Right hindlimb (tissue), 1 donor: Measurements from ENCODE around the gene NDUFS3.
"Not testable (repeated sequence)": the region's sequence is repeated elsewhere in the genome, so short reads cannot be mapped to it uniquely, and the experiment has no call there.

Experiments
- DNase-seq: peaks from one replicate; pipeline ENCODE4 v3.0.0-alpha.2; 2018

The NDUFS3 gene

DNA sequence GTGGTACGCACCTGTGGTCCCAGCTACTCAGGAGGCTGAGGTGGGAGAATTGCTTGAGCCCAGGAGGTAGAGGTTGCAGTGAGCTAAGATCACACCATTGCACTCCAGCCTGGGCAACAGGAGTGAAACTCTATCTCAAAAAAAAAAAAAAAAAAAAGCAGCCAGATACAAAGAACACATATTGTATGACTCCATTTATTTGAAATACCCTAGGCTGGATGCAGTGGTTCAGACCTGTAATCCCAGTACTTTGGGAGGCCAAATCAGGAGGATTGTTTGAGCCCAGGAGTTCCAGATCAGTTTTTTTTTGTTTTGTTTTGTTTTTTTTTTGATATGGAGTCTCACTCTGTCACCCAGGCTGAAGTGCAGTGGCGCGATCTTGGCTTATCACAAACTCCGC, 16.5 kb upstream of the NDUFS3 start:
- not testable (repeated sequence) for DNase-seq

DNA sequence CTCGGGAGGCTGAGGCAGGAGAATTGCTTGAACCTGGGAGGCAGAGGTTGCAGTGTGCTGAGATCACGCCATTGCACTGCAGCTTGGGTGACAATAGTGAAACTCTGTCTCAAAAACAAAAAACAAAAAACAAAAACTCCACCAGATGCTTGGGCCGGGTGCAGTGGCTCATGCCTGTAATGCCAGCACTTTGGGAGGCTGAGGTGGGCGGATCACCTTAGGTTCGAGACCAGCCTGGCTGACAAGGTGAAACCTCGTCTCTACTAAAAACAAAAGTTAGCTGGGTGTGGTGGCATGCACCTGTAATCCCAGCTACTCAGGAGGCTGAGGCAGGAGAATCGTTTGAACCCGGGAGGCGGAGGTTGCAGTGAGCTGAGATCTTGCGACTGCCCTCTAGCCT, 14.5 kb upstream of the NDUFS3 start:
- not testable (repeated sequence) for DNase-seq

DNA sequence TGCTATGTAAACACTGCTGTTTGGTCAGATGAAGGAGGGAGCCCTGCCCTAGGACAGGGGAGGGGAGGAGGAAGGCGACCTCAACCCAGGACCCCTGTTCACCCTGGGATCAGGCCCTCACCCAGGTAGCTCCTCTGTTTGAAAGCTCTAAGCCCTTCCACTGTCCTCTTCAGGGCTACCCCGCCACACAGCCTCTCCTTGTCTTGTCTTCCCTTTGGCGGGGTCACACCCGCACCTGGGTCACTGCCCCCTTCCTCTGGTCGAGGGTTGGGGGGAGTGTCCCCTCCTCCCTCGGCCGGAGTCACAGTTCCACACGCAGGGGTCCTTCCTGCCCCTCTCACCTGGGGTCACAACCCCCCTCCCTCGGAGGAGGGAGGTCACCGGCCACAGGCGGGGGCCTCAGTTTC, 13.9 kb upstream of the NDUFS3 start:
- DNase-seq: no peak

DNA sequence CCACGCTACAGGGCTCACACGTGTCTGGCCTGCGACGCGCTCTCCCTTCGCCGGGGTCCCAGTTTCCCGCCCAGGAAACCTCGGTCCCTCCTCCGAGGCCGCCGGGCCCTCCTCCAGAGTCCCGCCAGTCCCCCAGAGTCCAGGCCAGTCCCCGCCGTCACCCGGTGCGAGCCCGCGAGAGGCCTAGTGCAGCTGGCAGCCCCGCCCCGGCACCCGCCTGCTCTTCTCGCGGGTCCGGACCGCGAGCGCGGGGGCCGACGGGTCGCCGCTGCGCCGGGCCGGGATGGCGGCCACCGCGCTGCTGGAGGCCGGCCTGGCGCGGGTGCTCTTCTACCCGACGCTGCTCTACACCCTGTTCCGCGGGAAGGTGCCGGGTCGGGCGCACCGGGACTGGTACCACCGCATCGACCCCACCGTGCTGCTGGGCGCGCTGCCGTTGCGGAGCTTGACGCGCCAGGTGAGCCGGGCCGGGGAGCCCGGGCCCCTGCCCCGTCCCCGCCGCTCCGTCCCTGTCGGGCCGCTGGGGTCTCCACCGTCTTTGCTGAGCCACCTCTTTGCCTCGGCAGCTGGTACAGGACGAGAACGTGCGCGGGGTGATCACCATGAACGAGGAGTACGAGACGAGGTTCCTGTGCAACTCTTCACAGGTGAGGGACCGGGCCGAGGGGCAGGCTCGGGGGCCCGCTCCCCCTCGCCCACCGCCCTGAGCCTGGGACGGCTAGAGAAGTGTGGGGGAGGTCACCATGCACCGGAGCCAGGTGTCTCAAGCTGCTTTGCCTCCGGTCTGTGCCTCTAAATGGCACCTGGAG, 13.3 kb upstream of the NDUFS3 start, which contains the start of gene PTPMT1:
Gene PTPMT1 (plus strand): TSS at position 260 of the 809 bp plus-strand sequence. CDS start 24 bp downstream, at position 284.
- peak; percentile 82 for DNase-seq

DNA sequence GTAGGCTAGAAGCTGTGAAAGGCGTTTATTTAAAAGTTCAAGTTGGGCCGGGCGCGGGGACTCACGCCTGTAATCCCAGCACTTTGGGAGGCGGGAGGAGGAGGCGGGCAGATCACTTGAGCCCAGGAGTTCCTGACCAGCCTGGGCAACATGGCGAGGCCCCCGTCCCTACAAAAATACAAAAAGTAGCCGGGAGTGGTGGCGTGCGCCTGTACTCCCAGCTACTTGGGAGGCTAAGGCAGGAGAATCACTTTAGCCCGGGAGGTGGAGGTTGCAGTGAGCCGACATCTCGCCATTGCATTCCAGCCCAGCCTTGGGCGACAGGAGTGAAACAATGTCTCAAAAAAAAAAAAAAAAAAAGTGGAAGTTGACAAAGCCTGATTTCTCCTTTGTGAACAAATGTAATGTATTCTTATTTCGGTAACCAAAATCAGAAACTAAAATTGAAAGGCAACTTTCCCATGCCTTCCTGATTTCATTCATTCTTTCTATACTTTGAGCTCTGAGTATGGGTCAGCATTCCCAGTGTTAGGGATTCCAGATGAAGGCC, 12.7 kb upstream of the NDUFS3 start:
- no peak for DNase-seq

DNA sequence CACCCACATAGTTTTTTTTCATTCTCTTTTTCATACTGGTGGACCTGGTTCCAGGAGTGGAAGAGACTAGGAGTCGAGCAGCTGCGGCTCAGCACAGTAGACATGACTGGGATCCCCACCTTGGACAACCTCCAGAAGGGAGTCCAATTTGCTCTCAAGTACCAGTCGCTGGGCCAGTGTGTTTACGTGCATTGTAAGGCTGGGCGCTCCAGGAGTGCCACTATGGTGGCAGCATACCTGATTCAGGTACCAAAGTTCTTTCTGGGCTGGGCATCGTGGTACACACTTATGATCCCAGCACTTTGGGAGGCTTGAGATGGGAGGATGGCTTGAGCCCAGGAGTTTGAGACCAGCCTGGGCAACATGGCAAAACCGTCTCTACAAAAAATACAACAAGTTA, 9.2 kb upstream of the NDUFS3 start:
- no peak for DNase-seq

DNA sequence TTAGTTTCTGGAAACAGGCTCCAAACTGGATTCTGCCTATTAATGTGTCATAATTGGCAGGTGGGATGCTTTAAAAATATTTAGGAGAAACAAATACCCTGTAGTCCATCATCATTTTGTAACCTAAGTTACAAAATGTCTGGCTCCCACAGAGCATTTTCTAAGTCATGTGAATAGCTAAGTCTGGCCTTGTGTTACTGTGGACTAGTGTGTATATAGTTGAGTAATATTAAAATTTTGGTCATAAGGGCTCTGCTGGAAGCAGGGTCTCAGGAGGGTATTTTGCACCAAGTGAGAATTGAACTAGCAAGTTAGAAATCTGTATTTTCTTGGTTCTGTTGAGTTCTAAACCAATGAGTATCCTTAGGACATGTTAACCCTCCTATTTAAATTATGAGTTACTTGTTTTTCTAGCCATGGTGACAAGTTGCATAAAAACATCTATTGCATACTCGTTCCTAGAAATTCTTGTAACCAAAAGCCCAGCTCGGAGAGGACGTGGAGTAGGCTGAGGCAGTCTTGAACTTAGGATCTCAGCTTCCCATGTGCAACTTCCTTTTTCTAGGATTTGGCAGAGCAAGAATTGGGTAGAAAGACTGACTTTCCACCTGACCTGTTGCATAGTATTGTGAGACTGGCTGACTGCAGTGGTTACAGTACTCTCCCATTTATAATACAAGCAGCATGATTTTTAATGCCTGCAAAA, 8.1 kb upstream of the NDUFS3 start:
- DNase-seq: no peak

DNA sequence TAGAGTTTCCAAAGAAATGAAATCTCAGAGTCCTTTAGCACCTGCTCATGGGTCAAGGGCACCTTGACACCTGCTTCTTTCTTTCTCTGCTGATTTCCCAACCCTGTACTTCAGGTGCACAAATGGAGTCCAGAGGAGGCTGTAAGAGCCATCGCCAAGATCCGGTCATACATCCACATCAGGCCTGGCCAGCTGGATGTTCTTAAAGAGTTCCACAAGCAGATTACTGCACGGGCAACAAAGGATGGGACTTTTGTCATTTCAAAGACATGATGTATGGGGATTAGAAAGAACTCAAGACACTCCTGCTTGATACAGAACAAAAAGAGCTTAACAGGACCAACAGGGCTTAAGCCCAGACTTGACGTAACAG, 7.5 kb upstream of the NDUFS3 start:
- DNase-seq: no peak

DNA sequence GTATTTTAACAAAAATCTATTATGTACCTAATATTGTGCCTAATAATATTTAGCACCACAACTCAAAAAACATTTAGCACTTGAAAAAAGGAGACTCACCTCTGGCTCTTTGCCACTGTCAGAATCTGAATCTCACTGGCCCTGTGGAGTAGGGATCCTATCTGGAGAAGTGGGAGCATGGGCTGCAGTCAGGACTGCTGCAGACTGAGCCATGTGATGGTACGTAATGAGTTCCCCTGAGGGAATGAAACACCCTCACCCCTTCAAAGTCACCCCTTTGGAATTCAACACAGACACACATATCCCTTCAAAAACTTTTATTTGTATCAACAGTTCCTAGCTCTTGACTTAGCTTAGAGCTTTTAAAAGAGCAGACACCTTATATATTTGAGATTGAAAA, 7.0 kb upstream of the NDUFS3 start:
- DNase-seq: no peak

DNA sequence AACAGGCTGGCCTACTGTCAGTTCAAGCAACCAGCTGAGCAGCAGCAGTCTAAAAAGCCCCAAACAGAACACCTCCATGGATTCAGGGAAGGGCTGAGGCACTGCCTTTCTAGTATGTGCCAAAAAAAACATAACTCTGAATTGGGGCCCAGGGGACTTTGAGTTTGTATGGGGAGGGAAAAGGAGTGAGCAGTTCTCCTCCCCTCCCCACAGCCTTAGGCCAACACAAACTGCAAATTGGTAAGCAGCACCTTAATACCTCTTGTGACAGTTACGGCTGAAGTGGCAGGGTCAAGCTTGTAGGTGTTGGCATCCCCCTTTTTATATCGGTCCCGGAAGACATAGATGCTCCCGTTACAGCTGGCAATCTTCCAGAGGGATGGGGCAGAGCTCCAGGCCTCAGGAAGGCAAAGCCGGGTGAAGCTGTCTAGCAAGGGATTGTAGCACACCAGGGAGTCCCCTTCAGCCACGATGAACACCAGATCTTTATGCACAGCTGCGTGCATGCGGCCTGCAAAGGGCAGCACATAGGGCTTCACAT, 6.1 kb upstream of the NDUFS3 start:
- no peak for DNase-seq

DNA sequence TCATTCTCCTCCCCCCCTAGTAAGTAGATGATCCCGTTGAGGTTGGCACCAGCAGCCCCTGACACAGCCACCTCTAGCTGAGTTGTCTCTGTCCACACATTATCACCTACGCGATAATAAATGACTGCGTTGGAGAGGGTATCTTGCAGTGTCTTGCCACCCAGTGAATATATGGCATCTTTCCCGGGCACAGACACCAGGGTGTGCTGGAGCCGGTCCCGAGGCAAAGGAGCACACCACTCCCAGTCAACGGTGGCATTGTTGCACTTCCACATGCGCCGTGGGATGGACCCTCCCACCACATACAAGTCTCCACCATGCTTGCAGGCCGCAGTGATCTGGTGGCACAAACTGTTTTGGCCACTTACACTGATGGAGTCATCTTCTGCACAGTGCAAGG, 5.6 kb upstream of the NDUFS3 start:
- no peak for DNase-seq

DNA sequence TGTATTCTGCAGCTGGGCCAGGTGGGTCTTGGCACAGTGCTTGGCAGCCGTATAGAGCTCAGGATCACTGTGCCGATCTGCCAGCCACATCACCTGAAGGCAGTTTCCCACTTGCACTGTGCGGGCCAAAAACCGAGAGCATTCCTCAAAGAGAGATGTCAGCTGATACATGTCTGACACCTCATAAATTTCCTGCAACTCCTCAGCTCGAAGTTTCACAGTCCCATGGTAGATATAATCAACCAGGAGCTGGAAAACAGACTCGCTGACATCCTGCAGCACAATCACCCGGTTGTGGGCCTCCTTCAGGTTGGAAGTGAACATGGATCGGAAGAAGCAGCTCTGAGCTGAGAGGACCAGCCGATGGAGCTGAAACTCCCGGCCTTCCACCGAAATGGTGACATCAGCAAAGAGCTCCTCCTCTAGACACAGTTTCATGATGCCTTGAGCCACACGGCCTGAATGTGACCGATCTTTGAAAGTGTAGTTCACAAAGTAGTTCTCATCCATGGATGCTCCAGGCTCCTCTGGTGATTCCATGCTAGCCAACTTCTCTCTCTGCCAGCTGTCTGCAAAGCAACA, 1.3 kb upstream of the NDUFS3 start:
- no peak for DNase-seq

DNA sequence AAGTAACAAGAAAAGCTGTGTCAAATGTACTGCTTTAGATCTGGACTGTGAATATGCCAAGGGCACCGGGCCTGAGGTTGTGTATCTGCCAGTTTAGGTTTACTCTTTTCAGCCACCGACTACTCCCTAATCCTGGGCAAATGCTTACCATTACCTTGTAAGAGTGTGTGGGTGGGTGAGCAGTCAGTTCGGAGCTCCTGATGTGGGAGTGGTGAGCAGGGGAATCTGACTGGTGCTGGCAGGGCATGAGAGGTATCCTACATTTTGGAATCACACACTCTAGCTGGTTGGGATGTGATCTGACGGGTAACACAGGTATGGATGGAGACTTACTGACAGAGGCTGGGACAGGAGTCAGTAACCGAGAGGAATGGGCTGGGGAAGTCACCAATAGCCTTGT, 5.0 kb downstream of the NDUFS3 start:
- DNase-seq: no peak

DNA sequence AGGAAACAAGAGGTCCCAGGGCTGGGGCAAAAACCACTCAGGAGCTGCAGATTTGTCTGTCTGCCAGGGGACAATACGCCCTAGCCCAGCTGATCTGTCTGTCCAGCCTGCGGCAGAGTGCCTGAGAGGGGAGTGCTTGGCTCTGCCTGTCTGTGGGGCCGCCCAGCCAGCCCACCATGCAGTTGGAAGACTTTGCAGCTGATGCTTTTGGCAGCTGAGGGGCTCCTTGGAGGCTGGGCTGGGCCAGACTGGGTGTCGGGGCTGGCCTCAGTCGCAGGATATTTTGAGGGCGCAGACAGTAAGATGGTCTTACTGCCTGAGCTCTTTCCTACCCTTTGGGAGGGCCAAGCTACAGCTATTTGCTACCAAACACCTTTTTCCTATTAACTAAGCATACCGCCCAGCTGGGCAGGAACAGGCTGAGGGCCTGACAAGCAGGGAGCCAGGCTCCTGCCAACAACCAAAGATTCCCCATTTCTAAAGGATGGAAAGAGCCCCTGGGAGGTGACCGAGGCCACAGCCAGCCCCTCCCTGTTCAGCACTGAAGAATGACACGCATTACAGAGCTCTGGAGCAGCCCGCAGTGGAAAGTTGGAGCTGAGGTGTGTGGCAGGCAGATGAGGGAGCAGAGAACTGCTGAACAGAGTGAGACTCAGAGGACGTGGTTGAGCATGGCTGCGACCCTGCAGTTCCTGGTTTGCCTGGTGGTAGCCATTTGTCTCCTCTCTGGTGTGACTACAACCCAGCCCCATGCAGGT, 7.4 kb downstream of the NDUFS3 start, which contains the start of gene FAM180B:
Gene FAM180B (plus strand): TSS at position 581 of the 758 bp plus-strand sequence. CDS start 91 bp downstream, at position 672.
- DNase-seq: peak; percentile 82

DNA sequence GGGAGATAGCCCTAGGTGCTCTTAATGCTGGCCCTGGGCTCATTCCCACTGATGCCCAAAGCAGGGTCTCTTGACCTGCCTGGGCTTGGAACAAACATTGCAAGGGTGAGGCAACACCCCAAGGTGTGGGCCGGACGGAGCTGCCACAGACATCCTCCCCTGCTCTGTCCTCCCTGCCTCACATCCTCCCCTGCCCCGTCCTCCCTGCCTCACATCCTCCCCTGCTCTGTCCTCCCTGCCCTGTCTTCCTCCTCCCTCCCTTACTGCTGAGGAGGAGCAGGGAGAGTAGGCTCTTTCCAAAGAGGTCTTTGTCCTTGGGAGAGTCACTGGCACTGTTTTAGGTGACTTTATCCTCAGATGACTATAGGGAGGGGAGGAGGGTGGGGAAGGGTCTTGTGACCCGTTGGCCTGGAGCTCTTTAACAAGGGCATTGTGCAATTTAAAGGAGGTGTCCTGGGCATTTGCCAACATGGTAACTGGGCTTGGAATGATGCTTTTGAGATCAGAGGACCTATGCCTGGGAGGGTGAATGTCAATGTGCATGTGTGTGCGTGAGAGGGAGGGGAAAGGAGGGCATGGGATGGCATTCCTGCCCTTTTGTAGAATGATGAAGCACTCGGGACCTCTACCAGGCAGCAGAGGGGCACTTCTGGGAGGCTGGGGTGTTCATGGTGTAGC, 8.3 kb downstream of the NDUFS3 start:
- no peak for DNase-seq

DNA sequence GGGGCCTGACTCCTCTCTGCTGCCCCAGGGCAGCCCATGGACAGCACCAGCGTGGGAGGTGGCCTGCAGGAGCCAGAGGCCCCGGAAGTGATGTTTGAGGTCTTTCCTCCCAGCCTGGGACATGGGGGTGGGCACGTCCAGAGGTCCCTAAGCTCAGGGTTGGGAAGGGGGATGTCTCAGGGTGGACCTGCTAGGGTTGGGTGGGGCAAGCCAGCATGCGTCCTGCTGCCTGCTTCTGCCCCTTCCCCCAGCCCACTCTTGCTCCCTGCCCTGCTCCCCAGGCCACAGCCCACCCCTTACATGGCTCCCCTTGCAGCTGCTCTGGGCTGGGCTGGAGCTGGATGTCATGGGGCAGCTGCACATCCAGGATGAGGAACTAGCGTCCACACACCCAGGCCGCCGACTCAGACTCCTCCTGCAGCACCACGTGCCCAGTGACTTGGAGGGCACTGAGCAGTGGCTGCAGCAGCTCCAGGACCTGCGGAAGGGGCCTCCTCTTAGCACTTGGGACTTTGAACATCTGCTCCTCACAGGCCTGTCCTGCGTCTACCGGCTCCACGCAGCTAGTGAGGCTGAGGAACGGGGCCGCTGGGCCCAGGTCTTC, 9.0 kb downstream of the NDUFS3 start:
- peak; percentile 60 for DNase-seq

DNA sequence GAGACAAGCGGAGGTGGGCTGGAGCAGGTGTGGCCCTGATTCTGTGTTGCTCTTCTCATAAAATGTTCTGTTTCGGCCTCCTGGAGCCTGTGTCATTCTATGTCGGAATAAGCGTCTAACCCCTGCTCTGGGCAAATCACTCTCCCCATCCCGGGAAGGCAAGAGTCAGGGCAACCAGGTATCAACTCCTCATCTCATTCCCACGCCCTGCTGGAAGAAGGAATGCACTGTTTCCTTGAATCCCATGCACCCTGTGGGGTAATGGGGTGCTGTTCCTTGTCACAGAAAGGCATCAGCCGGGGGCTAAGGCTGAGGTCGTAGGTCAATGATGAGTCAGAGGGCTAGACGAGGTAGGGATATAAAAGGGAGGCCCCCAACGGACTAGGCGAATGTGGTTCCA, 10.2 kb downstream of the NDUFS3 start:
- DNase-seq: no peak

DNA sequence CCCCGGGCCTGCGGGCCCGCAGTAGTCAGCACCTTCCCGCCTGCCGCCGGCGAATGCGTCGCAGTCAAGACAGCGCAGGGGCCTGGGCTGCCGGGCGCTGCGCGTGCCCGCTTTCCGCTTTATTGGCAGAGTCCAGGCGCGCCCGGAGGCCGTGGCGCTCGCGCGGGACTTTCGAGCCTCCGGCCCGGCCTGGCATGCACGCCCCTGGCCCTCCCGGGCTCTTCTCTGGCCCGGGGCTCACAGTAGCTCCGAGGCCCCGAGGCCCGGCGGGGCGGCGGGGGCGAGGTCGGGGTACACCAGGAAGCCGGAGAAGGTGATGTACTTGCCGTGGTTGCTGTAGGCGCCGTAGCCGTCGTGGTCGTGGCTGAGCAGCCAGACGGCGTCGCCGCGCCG, 10.7 kb downstream of the NDUFS3 start:
- no peak for DNase-seq

DNA sequence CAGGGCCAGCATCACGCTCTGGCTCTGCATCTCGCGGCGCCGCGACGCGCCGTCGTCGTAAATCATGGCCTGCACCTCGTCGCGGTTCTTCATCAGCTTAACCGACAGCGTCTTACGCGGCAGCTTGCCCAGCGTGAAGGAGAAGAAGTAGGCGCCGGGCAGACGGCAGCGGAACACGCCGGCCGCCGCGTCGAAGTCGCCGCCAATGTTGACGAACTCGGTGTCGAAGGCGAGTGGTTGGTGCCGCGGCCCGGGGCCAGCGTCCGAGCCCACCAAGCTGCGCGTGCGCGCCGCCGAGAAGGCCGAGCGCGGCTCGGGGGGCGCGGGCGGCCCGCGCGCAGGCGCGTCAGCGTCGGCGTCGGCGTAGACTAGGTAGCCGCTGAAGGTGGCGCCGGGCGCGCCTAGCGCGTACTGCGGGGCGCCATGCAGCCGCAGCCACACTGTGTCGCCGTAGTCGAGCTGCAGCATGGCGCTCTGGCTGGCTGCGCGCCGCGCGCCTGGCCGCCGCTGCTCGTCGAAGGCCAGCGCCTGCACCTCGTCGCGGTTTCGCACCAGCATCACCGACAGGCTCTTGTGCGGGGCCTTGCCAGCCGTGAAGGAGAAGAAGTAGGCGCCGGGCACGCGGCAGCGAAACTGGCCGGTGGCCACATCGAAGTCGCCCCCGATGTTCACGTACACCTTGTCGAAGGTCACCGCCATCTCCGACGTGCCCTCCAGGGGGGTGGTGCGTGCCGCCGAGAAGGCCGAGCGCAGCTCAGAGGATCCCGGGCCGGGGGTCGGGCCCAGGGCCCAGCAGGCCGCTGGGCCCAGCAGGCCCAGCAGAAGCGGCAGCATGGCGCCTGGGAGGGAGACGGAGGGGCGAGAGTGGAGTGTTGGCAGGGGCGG, 11.3 kb downstream of the NDUFS3 start:
- peak; percentile 86 for DNase-seq

DNA sequence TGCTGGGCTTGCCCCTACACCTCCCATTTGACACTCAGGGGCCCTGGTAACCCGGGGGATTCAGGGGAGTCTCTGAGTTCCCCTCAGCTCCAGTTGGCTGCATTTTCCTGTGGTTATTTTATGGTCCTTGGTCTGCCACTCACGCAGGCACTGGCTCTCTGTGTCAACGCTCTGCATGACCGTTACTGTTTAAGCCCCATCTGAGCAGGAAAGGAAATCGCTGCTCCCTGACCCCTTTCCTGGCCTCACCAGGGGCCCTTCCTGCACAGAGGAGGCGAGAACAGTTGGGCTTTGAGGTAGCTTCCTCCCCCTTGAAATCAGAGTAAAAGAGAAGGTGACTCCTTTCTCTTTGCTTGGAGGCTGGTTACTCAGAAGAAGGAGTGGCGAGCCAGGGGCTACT, 12.9 kb downstream of the NDUFS3 start:
- no peak for DNase-seq
